Erythroblast (primary cell): Measurements from ENCODE around the gene CXCL9.
"Not testable (repeated sequence)": the region's sequence is repeated elsewhere in the genome, so short reads cannot be mapped to it uniquely, and the experiment has no call there.

ENCODE experiments used
- GATA1 ChIP-seq: IDR thresholded peaks from 2 replicates; pipeline ENCODE4 v1.6.1; 2011; ENCODE audit warnings: low read depth, mild to moderate bottlenecking, control low read depth, low read length, moderate library complexity
- POLR2A ChIP-seq: IDR thresholded peaks from 2 replicates; pipeline ENCODE4 v1.6.1; 2011; ENCODE audit warnings: mild to moderate bottlenecking, low read length

GRCh38 chr4:76050560-76051050, 43.3 kb upstream of the CXCL9 start:
- TF ChIP-seq POLR2A, GATA1: not testable (repeated sequence)
